Measurements from ENCODE around the gene SF3B2. TPM values are rescaled to one million over a fixed set of nuclear protein-coding genes. Genes with fewer than 3 reads are reported as not detected.

SF3B2 gene
- total and polyA plus RNA-seq, 9 of the 15 experiments (the other 6 are each of a cell fraction or from before 2014, with no cell fraction given) = 58.3 to 248 (median 157) TPM

- TF ChIP-seq, protein P1, sequence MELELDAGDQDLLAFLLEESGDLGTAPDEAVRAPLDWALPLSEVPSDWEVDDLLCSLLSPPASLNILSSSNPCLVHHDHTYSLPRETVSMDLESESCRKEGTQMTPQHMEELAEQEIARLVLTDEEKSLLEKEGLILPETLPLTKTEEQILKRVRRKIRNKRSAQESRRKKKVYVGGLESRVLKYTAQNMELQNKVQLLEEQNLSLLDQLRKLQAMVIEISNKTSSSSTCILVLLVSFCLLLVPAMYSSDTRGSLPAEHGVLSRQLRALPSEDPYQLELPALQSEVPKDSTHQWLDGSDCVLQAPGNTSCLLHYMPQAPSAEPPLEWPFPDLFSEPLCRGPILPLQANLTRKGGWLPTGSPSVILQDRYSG (tag; conservative IDR thresholded peaks at IDR 0.05; ENCODE audit: low read depth) = no peak
- TF ChIP-seq, protein P2, sequence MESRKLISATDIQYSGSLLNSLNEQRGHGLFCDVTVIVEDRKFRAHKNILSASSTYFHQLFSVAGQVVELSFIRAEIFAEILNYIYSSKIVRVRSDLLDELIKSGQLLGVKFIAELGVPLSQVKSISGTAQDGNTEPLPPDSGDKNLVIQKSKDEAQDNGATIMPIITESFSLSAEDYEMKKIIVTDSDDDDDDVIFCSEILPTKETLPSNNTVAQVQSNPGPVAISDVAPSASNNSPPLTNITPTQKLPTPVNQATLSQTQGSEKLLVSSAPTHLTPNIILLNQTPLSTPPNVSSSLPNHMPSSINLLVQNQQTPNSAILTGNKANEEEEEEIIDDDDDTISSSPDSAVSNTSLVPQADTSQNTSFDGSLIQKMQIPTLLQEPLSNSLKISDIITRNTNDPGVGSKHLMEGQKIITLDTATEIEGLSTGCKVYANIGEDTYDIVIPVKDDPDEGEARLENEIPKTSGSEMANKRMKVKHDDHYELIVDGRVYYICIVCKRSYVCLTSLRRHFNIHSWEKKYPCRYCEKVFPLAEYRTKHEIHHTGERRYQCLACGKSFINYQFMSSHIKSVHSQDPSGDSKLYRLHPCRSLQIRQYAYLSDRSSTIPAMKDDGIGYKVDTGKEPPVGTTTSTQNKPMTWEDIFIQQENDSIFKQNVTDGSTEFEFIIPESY (CRISPR knock-in tag; IDR thresholded peaks at IDR 0.05) = no peak
These were observed 14.8 kb upstream of the SF3B2 start (continued) for GRCh38 chr11:66037327-66037726.

- Histone ChIP-seq H3K4me1 (replicated peaks in 1 of 2; ENCODE audit: control insufficient read depth in 2 of 2, insufficient read depth in 2 of 2, low read length in 2 of 2) (no peaks in the 10 kb centered on the region; a peak in 1 of 5 replicates), H2AFZ (ENCODE audit: low read depth, low read length) (no peak overlapping the region), H3K9me3 (replicated peaks; ENCODE audit: control insufficient read depth, insufficient read depth, low read depth, low read length) (peaks cover 3% of the 10 kb centered on the region; the same call in 1 of the 2 replicates), H3K4me2 (ENCODE audit: insufficient read depth, low read length) (no peak overlapping the region), H3K9ac (ENCODE audit: insufficient read depth in 1 of 2, low read depth in 2 of 2, low read length in 2 of 2) (no peak overlapping the region), H3K79me2 (ENCODE audit: control insufficient read depth, insufficient read depth, low read length) (no peaks in the 10 kb centered on the region), H4K20me1 (replicated peaks; ENCODE audit: control insufficient read depth, insufficient read depth, low read length) (no peaks in the 10 kb centered on the region), H3K9me1 (ENCODE audit: control insufficient read depth, insufficient read depth, low read length) (no peaks in the 10 kb centered on the region), H3K27me3 (ENCODE audit: control insufficient read depth in 2 of 2, insufficient read depth in 2 of 2, low read length in 2 of 2) (peaks cover 0 to 8% of the 10 kb centered on the region in 2 experiments; a peak in 3 of 5 replicates), H3K4me3 (no peak overlapping the region), H3K27ac (ENCODE audit: extremely low read depth, low read depth, low read length) (no peak overlapping the region), H3K36me3 (ENCODE audit: control insufficient read depth, insufficient read depth, low read length) (no peaks in the 10 kb centered on the region)
- 19% methylated on average over 3 of the region's 3 CpGs for WGBS (ENCODE audit: insufficient coverage, low coverage, missing lambda C conversion rate)
- FAIRE-seq (no peak), ATAC-seq (no peak), DNase-seq (ENCODE audit: extremely low read depth in 1 of 4, low spot score in 3 of 4) (no peak)
- intact Hi-C loops (cut with micrococcal nuclease) = no loop called here
- BruUV-seq (replicated peaks) = no TSS peak
- CTCF ChIA-PET (ENCODE audit: low intra/inter-chr PET ratio) = no interaction called here
- in situ Hi-C loops (cut with MboI) = no loop called here
- TF ChIP-seq CHD4 (IDR thresholded peaks at IDR 0.05; ENCODE audit: insufficient read depth, insufficient replicate concordance, low read depth, low read length, poor library complexity, severe bottlenecking) = no peak
- no peak for TF ChIP-seq CBFB (CRISPR knock-in tag; IDR thresholded peaks at IDR 0.05)
- TF ChIP-seq CREB5 (CRISPR knock-in tag; IDR thresholded peaks at IDR 0.05) = no peak
- TF ChIP-seq RFX1 (IDR thresholded peaks at IDR 0.05) = no peak
- no peak for TF ChIP-seq HDGF (IDR thresholded peaks at IDR 0.05)
- POLR2A ChIA-PET = interaction anchor here (0.6 to 0.9 kb wide), 3 partner anchors 18 to 141 kb away, joined by 3 read pairs; no protein-coding TSS in a partner anchor
These were observed 12.4 kb upstream of the SF3B2 start for GRCh38 chr11:66039765-66040164.

Data from K562 (cell line).